AML-193 (cell line): ENCODE results near the gene KIAA0232.
"Not testable (repeated sequence)": the region's sequence is repeated elsewhere in the genome, so short reads cannot be mapped to it uniquely, and the experiment has no call there.

Source experiments
- DNase-seq, 2 experiments: peaks; one replicate each; lab custom pipeline; 2025; lab: John Stamatoyannopoulos, UW

KIAA0232 gene

DNA sequence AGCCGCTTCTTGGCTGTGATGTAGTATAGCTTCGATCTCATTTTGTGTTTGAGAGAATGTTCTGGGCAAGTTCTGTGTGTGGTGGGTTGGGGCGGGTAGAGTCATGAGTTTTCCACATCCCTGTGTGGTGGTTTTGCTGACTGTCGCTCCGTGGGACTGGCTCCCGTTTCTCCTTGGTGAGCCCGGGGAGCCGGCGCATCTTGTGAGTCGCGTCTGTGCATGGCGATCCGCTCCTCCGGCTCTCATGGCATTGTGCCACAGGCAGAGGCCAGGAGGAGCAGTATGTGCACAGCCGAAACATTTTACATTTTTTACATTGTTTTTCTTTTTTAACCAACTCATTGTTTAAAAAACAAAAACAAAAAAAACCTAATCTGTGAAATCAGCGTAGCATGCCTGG lies 99.4 kb downstream of the KIAA0232 start:
- DNase-seq: no peak

DNA sequence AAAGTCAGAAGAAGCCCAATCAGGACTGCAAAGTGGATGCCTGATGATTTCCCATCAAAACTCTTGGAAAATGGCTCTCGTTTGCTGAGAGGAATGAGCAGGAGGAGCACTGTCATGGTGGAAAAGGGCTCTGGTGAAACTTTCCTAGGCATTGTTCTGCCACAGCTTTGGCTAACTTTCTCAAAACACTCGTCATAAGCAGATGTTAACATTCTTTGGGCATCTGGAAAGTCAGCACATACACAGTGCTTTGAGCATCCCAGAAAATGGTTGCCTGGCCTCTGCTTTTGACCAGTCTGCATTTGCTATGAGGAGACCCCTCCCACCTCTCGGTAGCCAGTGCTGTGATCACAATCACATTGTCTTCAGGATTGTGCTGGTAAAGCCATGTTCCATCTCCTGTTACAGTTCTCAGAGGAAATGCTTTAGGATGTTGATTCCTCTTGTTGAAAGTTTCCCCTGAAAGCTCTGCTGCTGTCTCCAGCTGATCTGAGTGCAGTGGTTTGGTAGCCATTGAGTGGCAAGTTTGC lies 101.9 kb downstream of the KIAA0232 start:
- DNase-seq: no peak

GRCh38 chr4:6885953-6886557 lies 103.5 kb downstream of the KIAA0232 start:
- DNase-seq: peak; percentile 98 to 99

- DNase-seq: no peak
These were observed 104.4 kb downstream of the KIAA0232 start for GRCh38 chr4:6886886-6887285.

- peak; percentile 61 to 68 for DNase-seq
These were observed 105.3 kb downstream of the KIAA0232 start for GRCh38 chr4:6887591-6888371.

DNA sequence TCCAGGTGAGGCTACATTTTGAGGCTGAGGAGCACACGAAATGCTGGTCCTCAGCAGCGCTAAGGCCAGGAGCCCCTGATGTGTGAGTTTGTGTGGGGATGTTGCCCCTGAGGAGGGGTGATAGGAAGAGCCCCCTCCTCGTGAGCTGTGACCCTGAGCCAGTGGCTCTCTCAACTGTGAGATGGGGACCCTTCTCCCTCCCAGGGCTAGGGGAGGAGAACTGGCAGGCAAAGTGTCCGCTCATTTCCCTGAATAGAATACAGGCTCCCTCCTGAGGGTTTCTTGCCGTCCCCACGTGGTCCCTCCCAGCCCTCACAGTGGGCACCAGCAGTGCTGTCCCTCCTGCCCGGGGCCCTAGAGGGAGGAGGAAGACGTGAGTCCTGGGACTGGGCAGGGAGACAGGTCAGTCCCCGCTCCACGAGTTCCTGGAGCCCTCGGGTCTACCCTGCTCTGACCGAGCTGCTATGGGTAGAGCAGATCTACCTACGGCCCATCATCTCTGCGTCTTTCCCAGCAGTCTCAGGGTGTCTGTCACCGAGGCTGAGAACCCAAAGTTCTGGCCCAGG lies 106.1 kb downstream of the KIAA0232 start:
- no peak for DNase-seq

- no peak for DNase-seq
These were observed 106.7 kb downstream of the KIAA0232 start for GRCh38 chr4:6889101-6889735.

GRCh38 chr4:6889736-6890324 lies 107.3 kb downstream of the KIAA0232 start:
- DNase-seq: no peak

- no peak for DNase-seq
These were observed 107.8 kb downstream of the KIAA0232 start for GRCh38 chr4:6890358-6890757.

DNA sequence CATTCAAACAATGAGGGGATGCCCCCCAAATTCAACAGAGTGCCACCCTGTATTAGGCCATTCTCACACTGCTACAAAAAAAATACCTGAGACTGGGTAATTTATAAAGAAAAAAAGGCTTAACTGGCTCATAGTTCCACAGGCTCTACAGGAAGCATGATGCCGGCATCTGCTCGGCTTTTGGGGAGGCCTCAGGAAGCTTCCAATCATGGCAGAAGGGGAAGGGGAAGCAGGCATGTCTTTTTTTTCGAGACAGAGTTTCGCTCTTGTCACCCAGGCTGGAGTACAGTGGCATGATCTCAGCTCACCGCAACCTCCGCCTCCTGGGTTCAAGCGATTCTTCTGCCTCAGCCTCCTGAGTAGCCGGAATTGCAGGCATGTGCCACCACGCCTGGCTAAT lies 108.4 kb downstream of the KIAA0232 start:
- not testable (repeated sequence) for DNase-seq

DNA sequence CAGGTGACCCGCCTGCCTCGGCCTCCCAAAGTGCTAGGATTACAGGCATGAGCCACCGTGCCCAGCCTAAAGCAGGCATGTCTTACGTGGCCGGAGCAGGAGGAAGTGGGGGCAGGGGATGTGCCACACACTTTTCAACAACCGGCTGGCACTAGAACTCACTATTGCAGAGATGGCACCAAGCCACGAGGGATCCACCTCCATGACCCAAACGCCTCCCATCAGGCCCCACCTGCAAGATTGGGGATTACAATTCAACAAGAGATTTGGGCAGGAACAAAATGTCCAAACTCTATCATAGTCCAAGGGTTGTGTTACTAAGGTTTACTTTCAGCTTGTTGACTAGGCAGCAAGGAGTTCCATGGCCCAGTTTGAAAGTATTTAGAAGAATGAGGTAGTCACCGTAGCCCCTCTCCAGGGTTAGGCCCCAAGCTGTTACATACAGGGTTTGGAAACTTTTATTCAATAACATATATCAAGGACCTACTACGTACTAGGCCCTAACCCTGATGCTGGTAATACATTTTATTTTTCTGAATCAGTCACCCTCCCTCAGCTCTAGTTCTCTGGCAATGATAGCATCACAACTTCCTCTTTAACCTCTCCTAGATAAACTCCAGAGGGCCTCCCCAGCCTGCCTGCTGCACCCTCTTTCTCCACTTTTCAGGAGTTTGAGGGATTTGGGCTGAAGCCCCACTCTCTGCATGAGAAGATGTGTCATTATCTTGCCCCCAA lies 109.1 kb downstream of the KIAA0232 start:
- DNase-seq: peak; percentile 38 to 51

- peak; percentile 90 to 93 for DNase-seq
These were observed 109.8 kb downstream of the KIAA0232 start for GRCh38 chr4:6892190-6892908.

DNA sequence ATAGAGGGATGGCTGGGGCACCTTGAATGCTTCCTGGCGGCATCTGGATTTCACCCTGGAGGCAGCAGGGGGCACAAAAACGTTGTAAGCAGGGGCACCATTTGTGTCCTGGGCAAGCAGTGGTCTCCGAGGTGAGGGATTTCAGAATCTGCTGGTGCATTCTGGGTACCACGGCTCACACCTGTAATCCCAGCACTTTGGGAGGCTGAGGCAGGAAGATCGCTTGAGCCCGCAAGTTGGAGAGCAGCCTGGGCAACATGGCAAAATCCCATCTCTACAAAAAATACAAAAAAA lies 110.3 kb downstream of the KIAA0232 start:
- no peak for DNase-seq

DNA sequence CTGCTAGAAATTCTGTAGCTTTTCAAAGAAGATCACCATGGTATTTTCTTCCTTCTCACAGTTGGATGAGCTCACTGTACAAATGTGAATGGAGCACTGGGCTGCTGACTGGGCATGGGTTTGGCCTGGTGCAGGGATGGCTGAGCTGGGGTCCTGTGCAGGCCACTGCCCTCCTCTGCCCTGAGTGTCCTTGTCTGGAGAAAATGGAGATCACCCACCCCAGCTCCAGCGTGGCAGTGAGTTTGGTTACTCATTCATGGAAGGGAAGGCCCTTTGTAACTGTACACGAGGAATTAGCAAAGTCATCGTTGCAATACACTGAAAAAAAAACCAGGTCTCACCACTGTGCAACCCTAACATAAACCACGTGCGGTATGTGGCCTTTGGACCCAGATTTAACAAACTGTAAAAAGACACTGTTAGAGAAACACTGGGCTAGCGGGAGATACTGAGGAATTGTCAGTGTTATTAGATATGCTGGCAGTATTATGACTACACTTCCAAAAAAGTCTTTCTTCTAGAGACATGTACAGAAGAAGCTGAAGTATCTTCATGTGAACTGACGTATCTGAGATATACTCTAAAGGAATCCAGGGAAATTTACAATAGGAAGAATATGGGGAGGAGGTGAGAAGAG lies 111.0 kb downstream of the KIAA0232 start:
- peak; percentile 76 to 84 for DNase-seq

- no peak for DNase-seq
These were observed 111.6 kb downstream of the KIAA0232 start for GRCh38 chr4:6894086-6894478.

DNA sequence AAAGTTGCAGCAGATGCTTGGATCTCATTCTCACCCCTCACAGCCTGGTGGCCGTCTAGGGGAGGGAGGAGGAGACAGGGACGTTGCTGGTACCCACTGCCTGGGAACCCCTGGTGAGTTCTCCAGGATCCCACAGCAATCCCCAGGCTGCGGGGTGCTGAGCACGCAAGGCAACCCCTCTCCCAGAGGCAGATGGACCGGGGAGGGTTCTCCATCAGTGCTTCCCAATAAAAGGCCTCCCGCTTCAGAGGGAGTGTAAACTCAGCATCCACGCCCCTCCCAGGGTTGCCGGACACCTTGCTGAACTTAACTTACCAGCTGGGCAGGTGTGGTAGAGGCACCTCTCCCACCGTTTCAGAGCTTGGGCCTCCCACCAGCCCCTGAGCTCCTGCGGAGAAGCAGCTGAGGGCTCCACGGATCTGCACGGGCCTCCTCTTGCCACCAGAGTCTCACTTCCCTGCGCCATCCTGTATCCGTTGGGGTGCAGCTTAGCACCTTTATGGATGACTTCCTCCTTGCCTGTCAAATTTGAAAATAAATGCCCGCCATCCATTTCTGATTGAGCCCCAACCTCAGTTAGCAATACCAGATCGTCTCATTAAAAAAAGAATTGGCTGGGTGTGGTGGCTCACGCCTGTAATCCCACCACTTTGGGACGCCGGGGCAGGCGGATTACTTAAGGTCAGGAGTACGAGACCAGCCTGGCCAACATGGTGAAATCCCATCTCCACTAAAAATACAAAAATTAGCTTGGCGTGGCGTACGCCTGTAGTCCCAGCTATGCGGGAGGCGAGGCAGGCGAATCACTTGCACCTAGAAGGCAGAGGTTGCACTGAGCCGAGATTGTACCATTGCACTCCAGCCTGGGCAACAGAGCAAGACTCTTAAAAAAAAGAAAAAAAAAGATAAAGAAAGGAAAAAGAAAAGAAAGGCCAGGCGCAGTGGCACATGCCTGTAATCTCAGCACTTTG lies 112.3 kb downstream of the KIAA0232 start:
- DNase-seq: no peak

DNA sequence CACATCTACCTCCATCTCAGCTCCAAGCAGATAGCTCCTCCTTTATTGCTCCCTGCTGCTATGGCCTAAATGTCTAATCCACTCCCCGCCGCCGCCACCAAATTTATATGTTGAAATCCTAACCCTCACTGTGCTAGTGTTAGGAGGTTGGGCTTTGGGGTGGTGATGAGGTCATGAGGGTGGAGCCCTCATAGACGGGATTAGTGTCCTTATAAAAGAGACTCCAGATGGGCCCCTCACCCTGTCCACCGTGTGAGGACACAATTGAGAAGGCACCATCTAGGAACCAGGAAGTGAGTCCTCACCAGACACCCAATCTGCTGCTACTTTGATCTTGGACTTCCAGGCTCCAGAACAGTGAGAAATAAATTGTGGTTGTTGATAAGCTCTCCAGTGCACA lies 113.5 kb downstream of the KIAA0232 start:
- no peak for DNase-seq

DNA sequence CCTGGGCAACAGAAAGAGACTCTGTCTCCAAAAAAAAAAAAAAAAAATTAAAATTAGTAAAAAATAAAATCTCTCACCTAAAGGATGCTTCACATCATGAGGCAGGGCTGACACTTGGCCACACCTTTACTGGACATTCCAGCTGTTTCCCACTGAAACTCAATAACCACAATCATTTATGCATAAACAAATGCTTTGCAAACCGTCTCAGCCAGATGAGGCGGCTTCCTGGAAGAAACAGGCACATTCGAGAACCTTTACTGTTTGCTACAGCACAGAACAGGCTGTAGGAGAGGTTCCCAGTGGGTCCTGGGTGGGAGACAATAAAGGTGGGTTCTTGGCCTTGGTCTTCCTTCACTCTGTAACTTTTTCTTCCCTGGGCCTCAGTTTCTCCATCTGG lies 116.2 kb downstream of the KIAA0232 start:
- DNase-seq: no peak

DNA sequence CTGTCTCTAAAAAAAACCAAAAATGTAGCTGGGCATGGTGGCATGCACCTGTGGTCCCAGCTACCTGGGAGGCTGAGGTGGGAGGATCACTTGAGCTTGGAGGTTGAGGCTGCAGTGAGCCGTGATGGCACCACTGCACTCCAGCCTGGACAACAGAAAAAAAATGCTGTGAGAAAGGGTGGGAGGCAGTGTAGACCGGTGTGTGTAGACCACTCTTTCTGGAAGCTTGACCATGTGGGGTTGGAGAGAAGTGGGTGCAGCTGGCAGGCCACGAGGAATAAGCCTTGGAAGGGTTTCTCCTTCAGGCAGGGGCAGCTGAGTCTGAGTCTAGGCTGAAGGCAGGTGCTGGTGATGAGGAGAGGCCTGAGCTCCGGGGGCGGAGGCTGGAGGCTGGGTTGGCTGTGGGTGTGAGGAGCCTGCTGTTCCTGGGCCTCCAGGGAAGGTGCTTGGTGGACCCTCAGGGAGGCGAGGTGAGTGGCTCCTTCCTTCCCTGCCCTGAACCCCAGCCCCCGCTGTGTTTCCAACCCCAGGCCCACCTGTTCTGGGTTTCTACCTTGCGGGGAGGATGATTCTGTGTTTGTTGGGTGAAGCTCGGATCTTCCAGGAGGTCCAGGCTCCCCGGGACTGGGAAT lies 117.8 kb downstream of the KIAA0232 start:
- DNase-seq: no peak
